A549 (cell line): ENCODE data around the gene NGLY1.

Source experiments
- CBX2 ChIP-seq: fragments of 200-600 bp; sonication (generic); IDR thresholded peaks from 2 replicates; pipeline ENCODE4 v1.6.1; 2016; ENCODE audit warnings: low read depth, mild to moderate bottlenecking, borderline replicate concordance
- CEBPB ChIP-seq, 2 experiments: fragments of >200 bp in 1 of 2; sonication (Bioruptor Twin) in 1 of 2; formaldehyde crosslinking in 1 of 2; IDR thresholded peaks; 2 replicates each; pipeline ENCODE4 v1.6.1; 2012 to 2016
- CTCF ChIP-seq: fragments of >200 bp; sonication (Bioruptor Twin); formaldehyde crosslinking; IDR thresholded peaks from 3 replicates; pipeline ENCODE4 v1.5.1; 2016
- ESRRA ChIP-seq: fragments of 150-350 bp; IDR thresholded peaks from 2 replicates; pipeline ENCODE4 v1.6.1; 2014; ENCODE audit warnings: mild to moderate bottlenecking, low read length, borderline replicate concordance
- JUN ChIP-seq, 2 experiments: fragments of >200 bp; sonication (Bioruptor Twin); formaldehyde crosslinking; IDR thresholded peaks; 2 replicates in 1 of 2; 3 replicates in 1 of 2; pipeline ENCODE4 v1.6.1; 2016 to 2017
- KDM1A ChIP-seq: fragments of 200-600 bp; sonication (generic); IDR thresholded peaks from 2 replicates; pipeline ENCODE4 v1.6.1; 2016; ENCODE audit warnings: low read depth, mild to moderate bottlenecking
- MAZ ChIP-seq: fragments of 150-350 bp; IDR thresholded peaks from 2 replicates; pipeline ENCODE4 v1.6.1; 2014; ENCODE audit warnings: antibody characterized with exemption, low read depth, low read length, borderline replicate concordance
- MYC ChIP-seq: IDR thresholded peaks from 2 replicates; pipeline ENCODE4 v1.6.1; 2012; ENCODE audit warnings: mild to moderate bottlenecking, inconsistent platforms, low read length, improper control_type of control experiment, borderline replicate concordance
- POLR2A ChIP-seq: IDR thresholded peaks from 2 replicates; pipeline ENCODE4 v1.6.1; 2012; ENCODE audit warnings: mild to moderate bottlenecking, low read length
- RAD21 ChIP-seq, 2 experiments: fragments of >200 bp in 1 of 2; sonication (Bioruptor Twin) in 1 of 2; formaldehyde crosslinking in 1 of 2; IDR thresholded peaks in 1 of 2; conservative IDR thresholded peaks in 1 of 2; 2 replicates in 1 of 2; 3 replicates in 1 of 2; pipeline ENCODE4 v1.6.1; 2012 to 2018; ENCODE audit warnings: inconsistent platforms in 1 of 2
- USF2 ChIP-seq: fragments of 450-650 bp; IDR thresholded peaks from 2 replicates; pipeline ENCODE4 v1.6.1; 2014; ENCODE audit warnings: antibody characterized with exemption

- no peak for TF ChIP-seq CBX2
- no peak for TF ChIP-seq MAZ
- no peak for TF ChIP-seq KDM1A
- TF ChIP-seq MYC, result no peak
- TF ChIP-seq JUN (IDR thresholded peaks at IDR 0.05), result no peak
- TF ChIP-seq CTCF, result 0 out of 3 replicates have a peak, but pooled peaks have one; percentile 14
- TF ChIP-seq USF2, result no peak
- peak; percentile 17 to 21; a peak in 2 of 5 replicates for TF ChIP-seq RAD21 (conservative IDR thresholded peaks at IDR 0.05 in 1 of 2, IDR thresholded peaks at IDR 0.05 in 1 of 2)
- no peak for TF ChIP-seq CEBPB (IDR thresholded peaks at IDR 0.05)
- TF ChIP-seq POLR2A, result no peak
- TF ChIP-seq ESRRA, result no peak
These were observed 48.3 kb upstream of the NGLY1 start for GRCh38 chr3:25831578-25831977.
